GM20000 (cell line): ENCODE results near the gene ASRGL1.
A peak's percentile ranks its signal among the peaks of the same experiment; 100 is the strongest.

ENCODE experiments used
- DNase-seq: peaks from one replicate; pipeline ENCODE4 v3.0.0; 2012; ENCODE audit warnings: low spot score
- CTCF ChIP-seq: IDR thresholded peaks from 2 replicates; pipeline ENCODE4 v1.5.1; 2012; ENCODE audit warnings: mild to moderate bottlenecking, control low read depth; ENCODE audit errors: extremely low read depth, missing control alignments

Gene ASRGL1

GRCh38 chr11:62419943-62420342 is 82.7 kb downstream of the ASRGL1 start:
- TF ChIP-seq CTCF: no peak
- no peak for DNase-seq

GRCh38 chr11:62420882-62421281 is 83.6 kb downstream of the ASRGL1 start:
- TF ChIP-seq CTCF: no peak
- no peak for DNase-seq

DNA sequence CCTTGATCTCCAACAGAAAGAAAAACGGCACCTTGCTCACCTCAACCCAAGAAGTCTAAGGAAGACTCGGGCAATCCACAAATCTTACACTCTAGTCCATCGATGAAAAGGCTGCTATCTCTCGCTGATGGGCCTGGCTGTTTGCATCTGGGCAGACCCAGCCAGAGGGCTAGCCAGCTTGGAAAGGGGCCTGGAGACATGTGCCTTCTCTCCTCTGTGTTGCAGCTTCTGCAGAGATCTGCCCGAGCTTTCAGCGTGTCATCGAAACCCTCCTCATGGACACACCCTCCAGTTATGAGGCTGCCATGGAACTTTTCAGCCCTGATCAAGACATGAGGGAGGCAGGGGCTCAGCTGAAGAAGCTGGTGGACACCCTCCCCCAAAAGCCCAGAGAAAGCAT is 84.7 kb downstream of the ASRGL1 start:
- no peak for TF ChIP-seq CTCF

DNA sequence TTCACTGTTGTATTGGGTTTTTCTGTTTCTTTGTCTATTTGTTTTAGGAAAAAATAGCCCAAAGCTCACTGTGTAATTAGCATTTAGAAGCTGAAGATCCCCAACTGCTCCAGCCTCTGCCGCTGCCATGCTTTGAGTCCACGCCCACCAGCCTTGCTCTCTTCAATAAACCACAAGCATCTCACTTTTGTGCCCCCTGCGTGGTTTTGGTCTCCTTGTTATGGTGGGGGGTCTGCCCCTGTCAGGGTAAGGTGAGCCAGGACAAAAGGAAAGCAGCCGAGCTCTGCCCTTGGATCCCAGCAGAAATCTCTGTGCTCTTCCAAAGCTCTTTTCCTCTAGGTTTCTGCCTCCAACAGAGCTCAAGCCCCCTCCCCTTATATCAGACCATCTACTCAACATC is 85.8 kb downstream of the ASRGL1 start:
- TF ChIP-seq CTCF: no peak
- DNase-seq: no peak

More for the DNA sequence above, 84.7 kb downstream of the ASRGL1 start:
- no peak for DNase-seq

GRCh38 chr11:62427630-62428233 is 90.5 kb downstream of the ASRGL1 start:
- no peak for TF ChIP-seq CTCF
- DNase-seq: peak; percentile 37

- TF ChIP-seq CTCF: no peak
- DNase-seq: no peak
Observed at GRCh38 chr11:62428871-62429560, 91.8 kb downstream of the ASRGL1 start.

- no peak for TF ChIP-seq CTCF
- DNase-seq: no peak
Observed at GRCh38 chr11:62430425-62430824, 93.2 kb downstream of the ASRGL1 start.
